Skeletal muscle cell (primary cell): Measurements from ENCODE around the gene CDIP1.

ENCODE experiments used
- DNase-seq: peaks from one replicate; pipeline ENCODE4 v3.0.0-alpha.2; 2010; ENCODE audit warnings: low read depth
- H3K4me3 ChIP-seq: 2 replicates; pipeline ENCODE4 v1.5.1; 2011; ENCODE audit warnings: low read depth, mild to moderate bottlenecking, control low read depth, low read length, moderate library complexity

The CDIP1 gene

DNA sequence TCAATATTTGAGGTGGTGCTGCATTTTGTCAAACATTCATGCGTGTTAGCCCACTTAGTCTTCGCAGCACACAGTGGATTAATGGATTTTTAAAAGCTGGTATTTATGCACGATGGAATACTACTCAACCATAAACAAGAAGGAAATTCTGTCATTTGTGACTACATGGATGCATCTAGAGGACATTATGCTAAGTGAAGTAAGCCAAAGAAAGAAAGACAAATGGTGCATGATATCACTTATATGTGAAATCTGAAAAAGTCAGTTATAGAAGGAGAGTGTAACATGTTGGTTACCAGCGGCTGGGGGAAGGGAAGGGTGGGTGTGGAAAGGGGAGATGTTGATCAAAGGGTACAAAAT, 39.4 kb downstream of the CDIP1 start:
- DNase-seq = no peak
- no peak overlapping the region for H3K4me3 ChIP-seq

DNA sequence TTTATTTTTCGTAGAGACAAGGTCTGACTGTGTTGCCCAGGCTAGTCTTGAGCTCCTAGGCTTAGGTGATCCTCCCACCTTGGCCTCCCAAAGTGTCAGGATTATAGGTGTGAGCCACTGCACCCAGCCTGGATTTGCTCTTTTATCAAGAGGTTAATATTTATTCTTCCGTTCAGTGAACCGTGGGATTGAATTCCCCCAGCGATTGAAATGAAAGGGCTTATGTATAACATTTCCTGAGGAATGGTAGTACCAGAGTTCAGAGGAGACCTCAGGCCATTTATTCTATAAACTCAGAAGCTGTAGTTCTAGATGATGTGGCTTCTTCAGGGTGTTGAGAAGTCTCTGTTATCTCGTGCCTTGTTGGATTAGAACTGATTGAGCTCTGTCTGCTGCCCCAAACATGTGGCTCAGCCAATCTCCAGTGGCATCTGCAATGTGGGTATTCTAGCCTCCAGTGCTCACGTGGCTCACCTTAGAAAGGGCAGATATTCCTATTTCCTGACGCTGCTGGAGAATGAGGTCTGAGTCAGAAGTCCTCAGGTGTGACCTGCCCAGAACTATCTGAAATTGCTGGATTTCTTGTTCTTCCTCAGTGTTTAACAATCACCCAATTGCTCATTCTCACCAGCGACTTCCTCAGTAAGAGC, 39.9 kb downstream of the CDIP1 start:
- no peak overlapping the region for H3K4me3 ChIP-seq

DNA sequence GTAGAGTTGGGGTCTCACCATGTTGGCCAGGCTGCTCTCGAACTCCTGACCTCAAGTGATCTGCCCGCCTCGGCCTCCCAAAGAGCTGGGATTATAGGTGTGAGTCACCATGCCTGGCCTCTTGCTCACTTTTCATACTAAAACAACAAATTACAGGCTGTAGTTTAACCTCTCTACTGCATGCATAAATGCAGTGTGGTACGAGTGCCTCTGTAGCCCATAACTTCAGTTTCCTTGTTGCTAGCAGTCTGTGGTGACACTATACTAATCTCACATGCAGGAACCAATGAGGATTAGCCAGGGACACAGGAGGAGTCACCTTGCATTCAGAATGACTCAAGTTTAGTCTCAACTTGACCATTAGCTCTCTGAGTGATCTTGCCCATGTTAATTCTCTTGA, 42.3 kb downstream of the CDIP1 start:
- DNase-seq = no peak
- no peak overlapping the region for H3K4me3 ChIP-seq

More for the DNA sequence above, 39.9 kb downstream of the CDIP1 start:
- no peak for DNase-seq

DNA sequence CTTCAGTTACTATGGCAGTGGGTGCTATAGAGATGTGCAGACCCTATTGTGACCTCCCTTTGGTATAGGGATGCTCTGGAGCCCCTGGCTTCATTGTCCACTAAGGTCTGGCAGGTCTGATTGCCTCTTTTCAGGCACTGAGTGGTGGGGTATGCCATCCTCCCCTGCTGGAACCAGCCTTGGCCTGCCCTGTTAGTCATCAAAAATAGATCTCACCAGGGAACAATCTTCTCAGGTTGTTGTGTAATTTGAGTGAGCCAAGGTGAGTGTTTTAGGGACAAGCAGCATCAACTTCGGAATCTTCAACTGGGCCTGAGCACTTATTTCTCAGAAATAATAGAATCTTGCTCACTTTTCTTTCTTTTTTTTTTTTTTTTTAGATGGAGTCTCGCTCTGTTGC, 42.8 kb downstream of the CDIP1 start:
- no peak overlapping the region for H3K4me3 ChIP-seq
- DNase-seq = no peak

DNA sequence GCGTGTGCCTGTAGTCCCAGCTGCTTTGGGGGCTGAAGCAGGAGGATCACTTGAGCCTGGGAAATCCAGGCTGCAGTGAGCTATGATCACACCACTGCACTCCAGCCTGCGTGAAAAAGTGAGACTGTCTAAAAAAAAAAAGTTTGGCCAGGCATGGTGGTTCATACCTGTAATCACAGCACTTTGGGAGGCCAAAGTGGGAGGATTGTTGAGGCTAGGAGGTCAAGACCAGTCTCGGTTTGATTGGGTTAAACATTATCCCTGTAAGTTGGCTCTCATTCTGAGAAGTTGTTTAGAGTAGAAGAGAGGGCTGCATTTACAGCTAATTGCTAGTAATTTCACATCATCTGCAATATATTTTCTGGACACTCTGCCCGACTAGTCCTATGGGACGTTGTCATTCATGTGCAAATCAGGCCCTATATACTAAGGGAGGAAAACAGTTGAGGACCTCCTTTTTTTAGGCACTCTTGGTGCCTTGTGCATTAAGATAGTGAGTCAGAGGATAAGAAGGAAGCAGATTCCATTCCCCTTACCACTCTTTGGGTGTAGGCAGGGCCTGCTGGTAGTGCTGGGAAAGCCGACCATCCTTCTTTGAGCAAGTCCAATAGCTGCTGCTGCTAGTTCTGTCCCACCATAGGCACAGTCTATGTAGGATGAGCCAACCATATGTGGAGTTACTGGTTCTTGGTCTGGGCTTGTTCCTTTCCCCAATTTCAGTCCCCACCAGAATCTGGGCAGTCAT, 43.7 kb downstream of the CDIP1 start:
- DNase-seq = no peak
- H3K4me3 ChIP-seq = no peak overlapping the region

DNA sequence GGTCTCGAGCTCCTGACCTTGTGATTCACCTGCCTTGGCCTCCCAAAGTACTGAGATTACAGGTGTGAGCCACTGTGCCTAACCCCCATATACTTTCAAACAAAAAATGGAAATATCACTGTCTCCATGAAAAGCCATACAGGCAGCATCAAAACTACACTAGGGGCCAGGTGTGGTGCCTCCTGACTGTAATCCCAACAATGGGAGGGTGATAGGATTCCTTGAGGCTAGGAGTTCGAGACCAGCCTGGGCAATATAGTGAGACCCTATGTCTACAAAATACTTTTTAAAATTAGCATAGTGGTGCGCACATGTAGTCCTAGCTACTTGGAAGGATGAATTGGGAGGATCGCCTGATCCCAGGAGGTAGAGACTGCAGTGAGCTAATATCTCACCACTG, 46.7 kb downstream of the CDIP1 start:
- no peak for DNase-seq
- no peak overlapping the region for H3K4me3 ChIP-seq

DNA sequence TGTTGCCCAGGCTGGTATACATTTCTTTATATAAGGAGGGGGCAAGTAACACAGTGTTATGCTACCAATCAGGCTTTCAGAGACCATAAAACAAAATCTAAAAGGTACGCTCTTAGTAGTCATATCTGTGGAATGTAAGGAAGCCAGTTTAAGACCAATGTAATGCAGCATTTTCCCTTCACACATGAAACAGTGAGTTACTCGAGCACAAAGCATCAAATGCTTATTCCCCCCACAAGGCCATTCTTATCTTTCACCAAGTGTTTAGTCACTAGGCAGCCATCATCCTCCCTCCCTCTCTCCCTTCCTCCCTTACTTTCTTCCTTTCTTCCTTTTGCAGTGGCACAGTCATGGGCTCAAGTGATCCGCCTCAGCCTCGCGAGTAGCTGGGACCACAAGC, 49.5 kb downstream of the CDIP1 start:
- no peak for DNase-seq

DNA sequence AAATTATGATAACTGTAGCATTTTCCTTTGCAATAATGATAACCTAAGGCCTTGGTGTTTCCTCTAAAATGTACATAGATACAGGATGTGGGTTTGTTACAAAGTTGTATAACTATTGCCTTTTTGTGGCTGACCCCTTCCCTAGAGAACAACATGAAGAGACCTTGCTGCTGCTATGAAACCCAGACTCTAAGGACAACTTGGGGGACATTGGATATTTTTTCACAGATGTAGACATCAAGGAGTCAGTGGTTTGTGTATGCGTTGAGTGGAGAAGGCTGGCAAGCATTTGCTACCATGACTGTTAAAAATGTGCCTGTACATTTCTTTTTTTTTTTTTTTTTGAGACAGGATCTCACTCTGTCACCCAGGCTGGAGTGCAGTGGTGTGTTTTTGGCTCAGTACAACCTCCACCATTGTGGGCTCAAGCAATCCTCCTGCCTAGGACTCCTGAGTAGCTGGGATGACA, 50.0 kb downstream of the CDIP1 start:
- H3K4me3 ChIP-seq = no peak overlapping the region
- no peak for DNase-seq

More for the DNA sequence above, 49.5 kb downstream of the CDIP1 start:
- H3K4me3 ChIP-seq = no peak overlapping the region

DNA sequence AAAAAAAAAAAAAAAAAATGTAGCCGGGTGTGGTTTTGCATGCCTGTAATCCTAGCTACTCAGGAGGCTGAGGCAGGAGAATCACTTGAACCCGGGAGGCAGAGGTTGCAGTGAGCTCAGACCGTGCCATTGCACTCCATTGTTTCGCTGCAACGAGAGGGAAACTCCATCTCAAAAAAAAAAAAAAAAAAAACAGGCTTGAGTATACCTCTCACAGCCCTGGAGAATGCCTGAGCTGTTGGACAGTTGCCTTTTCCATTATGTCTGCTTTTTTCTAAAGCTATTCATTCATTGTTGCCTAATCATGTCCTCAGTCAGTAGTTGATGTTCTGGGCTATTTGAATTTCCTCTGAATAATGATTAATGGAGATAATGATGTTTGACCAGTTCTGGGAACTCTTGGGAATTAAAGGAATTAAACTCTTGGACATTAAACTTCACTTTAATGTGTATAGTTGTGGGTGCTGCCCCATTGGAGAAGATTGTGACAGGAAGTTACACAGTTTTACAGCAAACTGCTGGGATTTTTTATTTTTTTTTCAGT, 50.5 kb downstream of the CDIP1 start:
- H3K4me3 ChIP-seq = no peak overlapping the region

DNA sequence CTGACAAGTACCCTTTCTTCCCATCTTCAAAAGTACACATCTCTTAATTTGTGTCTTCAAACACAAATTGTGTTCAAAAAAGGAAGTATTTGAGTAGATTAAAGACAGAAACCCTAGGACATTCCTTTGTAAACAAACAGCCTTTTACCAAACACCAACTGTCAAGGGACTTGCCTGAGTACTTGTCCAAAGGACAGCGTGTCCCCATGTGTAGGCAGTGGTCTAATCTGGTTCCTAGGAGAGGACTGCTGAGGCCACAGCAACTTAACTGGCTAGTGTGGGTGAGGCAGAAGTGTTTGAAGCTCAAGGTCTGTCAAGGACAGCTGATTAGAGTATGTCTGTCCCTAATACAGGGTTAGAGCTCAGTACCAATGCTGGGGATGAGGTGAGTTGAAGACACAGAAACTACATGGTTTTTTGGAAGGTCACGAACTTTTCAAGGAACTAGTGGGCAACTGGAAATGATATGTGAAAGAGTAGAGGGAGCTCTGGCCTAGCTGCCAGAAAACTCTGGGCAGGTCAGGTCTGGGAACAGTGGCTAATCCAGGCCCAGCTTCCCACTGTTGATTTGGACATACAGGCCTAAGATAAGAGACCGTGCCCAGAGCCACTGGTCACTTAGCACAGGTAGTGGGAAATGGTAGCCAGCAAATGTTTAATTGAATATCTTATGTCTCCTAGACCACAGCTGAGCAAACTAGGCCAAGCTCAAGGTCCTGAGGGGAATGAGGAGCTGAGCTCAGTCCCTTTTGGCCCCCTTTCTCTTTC, 52.3 kb downstream of the CDIP1 start:
- no peak for DNase-seq

More for the DNA sequence above, 50.5 kb downstream of the CDIP1 start:
- no peak for DNase-seq

DNA sequence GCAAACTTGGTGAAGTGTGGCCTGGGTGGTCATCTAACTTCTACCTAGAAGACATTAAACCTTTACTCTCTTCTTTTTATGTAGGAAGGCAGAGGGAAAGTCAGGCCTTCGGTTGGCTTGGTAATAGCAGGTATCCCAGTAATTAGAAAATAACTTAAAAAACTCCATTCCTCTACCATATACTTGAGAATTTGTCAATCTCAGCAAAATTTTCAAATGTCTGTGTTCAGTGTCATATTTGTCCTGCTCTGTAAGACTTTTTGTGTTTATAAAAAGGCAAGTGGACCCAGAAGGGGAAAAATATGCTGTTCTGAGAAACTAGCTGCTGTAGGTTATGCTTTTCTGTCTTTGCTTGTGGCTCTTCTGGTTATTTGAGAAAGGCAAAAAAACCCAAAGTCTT, 56.6 kb downstream of the CDIP1 start:
- H3K4me3 ChIP-seq = no peak overlapping the region
- DNase-seq = no peak

More for the DNA sequence above, 52.3 kb downstream of the CDIP1 start:
- no peak overlapping the region for H3K4me3 ChIP-seq

DNA sequence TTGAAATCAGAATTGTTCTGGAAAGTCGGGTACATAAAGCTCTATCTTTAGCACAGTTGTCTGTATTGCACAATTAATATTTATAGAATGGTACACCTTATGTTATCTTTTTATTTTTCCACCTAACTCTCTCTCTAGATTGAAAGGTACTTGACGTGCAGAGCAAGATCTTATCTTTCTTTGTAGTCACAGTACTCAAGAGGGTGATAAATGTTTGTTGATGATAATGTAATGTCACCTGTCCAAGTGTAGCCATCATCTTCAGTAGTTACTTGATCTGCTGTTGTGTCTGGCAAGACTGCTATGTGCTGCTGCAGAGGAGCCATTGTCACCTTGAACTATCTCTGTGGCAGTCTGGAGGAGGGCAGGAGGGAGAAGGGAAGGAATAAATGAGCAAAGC, 57.0 kb downstream of the CDIP1 start:
- no peak for DNase-seq

DNA sequence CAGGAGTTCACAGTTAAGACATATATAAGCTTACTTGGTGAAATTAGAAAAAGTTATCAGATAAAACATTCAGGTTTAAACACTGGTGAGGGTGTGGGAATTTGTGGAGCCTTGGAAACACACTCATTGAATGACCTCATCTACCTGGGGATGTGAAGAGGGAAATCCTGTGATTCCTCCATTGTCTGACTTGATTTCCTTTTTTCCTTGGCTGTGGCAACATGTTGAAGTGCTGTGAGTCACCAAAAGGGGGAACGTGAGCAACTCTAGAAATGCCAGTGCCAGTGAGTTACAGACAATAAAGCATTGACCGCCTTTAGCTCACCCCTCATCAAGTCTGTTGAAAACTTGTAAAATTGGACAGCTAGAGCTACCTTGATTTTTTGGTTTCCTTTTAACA, 60.6 kb downstream of the CDIP1 start:
- DNase-seq = no peak
- no peak overlapping the region for H3K4me3 ChIP-seq

More for the DNA sequence above, 57.0 kb downstream of the CDIP1 start:
- no peak overlapping the region for H3K4me3 ChIP-seq

DNA sequence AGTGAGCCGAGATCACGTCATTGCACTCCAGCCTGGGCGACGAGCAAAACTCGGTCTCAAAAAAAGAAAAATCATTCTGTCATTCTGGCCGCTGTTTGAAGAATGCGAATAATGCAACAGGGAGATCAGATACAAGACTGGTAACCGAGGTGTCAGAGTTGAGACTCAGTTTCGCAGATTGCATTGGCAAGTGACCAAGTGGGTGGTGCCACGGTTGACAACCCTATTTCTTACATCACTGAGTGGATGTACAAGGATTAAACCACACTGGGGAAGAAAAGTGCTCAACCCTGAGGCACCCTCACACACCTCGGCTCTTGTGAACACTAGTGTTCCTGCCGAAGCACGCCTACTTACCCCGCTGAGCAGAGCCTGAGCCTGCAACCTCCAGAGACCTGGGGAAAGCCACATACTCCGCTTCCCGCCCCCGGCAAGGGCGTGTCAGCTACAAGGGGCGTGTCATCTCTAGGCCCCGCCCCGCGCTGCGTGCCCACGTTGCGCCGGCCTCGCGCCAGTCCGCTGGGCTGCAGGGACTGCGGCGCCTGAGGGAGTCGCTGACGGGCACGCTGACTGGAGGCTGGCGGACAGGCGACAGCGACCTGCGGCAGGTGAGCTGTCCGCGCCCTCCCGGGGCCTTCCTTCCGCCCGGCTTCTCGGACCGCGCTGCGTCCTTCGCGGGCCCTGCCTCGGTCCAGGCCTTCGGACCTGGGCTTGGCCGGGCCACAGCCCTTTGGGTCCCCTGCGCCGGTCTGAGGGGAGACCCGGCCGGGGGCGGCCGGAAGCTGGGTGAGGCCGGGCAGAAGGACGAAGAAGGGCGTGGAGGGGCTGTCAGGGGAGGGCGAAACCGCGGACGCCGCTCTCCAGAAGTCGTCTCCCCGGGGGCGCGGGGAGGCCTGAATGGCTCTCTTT, 62.4 kb downstream of the CDIP1 start, which contains the start of gene HMOX2:
HMOX2 (plus strand) TSS at position 519 of the 909 bp plus-strand sequence. CDS start 29,127 bp downstream, outside the sequence.
- peak within 1 kb of the TSS; percentile 96 for H3K4me3 ChIP-seq
- peak; percentile 58 for DNase-seq

DNA sequence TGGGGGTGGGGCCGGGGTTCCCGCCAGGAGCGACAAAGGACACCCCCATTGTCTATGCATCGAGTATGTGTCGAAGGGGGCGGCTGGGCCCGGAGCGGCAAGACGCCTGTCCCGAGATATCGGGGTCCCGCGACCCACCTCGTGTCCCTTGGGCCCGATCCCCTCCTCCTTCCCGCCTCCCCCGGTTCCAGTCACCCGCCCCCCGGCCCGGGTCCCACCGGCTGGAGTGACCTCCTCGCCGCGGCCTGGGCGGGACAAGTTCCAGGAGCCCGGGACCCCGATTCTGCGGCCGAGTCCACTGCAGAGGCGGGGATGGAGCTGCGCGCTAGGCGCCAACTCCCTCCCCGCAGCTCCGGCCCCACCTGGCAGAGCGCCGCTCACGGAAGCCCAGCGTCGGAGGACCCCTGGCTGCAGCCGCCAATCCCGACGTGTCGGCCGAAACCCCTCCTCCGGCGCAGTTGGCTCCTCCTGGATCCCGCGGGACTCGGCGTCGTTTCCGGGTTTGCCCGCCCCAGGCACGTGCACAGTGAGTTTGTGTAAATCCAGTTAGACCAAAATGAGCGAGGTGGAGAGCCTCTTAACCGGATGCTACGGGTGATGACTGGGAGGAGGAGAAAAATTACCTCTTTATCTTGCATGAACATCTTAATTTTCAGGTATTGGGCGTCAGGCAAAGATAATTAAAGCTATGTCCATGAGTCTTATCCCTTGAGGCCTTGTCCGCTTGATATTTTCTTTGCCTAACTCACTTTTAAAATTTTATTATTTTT, 64.2 kb downstream of the CDIP1 start, which contains the start of gene NMRAL1:
NMRAL1 (minus strand) TSS at position 434 of the 770 bp plus-strand sequence. CDS start 493 bp downstream, outside the sequence.
- peak; percentile 74 for DNase-seq
- peak within 1 kb of the TSS; percentile 68 for H3K4me3 ChIP-seq

DNA sequence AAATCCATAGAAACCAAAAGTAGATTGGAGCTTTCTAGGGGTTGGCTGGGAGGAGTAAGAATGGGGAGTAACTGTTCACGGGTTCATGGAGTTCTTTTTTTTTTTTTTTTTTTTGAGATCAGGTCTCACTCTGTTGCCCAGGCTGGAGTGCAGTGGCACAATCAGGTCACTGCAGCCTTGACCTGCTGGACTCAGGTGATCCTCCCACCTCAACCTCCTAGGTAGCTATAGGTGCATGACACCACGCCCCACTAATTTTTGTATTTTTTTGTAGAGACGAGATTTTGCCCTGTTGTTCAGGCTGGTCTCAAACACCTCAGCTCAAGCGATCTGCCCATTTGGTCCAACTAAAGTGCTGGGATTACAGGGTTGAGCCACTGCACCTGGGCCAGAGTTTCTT, 65.7 kb downstream of the CDIP1 start:
- DNase-seq = no peak
- H3K4me3 ChIP-seq = no peak overlapping the region

DNA sequence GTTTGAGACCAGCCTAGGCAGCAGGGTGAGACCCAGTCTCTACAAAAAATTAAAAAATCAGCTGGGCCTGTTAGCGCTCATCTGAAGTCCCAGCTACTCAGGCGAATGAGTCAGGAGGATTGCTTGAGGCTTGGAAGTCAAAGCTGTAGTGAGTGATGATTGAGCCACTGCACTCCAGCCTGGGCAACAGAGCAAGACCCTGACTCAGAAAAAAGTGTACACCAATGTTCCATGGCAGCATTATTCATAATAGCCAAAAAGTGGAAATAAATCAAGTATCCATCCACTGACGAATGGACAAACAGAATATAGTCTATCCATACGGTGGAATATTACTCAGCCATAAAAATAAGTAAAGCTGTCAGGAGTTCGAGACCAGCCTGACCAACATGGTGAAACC, 66.7 kb downstream of the CDIP1 start:
- no peak overlapping the region for H3K4me3 ChIP-seq
- DNase-seq = no peak

DNA sequence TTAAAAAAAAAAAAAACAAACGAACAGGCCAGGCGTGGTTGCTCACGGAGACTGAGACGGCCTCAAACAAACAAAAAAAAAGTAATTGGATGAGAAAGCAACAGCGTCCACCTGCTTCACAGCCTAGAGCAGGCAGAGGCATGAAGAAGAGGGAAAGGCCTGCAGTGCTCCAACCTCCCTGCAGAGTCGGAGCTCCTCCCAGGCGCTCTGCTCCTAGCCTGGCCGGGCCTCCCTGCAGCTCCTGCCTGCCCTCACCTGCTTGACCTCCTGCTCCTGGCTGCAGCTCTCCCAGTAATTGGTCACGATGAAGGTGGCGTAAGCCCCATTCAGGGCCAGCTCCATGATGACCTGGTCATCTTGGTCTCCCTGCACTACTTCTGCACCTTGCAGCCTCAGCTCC, 69.6 kb downstream of the CDIP1 start:
- no peak for DNase-seq
- no peak overlapping the region for H3K4me3 ChIP-seq
